GM19238 (cell line): ENCODE measurements around the gene SUPT4H1.

ENCODE experiments used
- DNase-seq: peaks from one replicate; pipeline ENCODE4 v3.0.0; 2011; ENCODE audit warnings: low spot score; ENCODE audit not compliant: insufficient read length

SUPT4H1 gene

GRCh38 chr17:58365185-58365979 lies 13.4 kb upstream of the SUPT4H1 start:
- no peak for DNase-seq

- DNase-seq = no peak
Measured at GRCh38 chr17:58364270-58364942, 12.4 kb upstream of the SUPT4H1 start.

DNA sequence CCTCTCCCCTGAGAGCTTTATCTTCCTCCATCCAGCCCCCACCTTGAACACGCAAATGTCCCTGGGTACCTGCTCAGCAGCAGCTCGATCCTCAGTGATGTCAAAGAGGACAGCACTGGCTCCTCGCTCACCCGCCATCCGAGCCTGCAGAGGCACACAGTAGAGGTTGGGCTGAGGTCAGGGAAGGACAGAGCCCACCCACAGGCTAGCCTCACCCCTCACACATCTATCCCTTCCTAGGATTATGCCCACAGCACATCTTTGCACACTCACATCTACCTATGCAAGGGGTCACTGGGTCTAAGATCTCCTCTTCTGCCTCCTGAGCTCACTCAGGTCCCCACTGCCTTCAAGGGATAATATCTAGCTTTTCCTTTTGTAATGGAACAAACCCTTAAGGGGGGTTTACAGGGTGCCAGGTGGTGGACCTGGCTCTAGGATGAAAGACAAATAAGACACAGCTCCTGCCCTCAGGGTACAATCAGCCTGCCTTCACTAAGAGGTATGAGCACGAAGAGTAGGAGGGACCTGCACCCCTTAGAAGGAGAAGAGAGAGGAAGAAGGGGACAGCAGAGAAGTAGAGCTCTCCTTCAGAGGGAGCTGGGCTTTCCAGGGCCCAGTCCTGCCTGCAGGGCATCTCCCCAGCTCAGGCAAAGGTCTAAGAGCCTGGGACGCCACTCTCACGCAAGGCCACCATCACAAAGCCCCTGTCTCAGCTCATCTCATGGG lies 11.6 kb upstream of the SUPT4H1 start:
- DNase-seq = no peak

GRCh38 chr17:58362368-58363014 lies 10.5 kb upstream of the SUPT4H1 start:
- no peak for DNase-seq

- no peak for DNase-seq
Measured at GRCh38 chr17:58360296-58361063, 8.5 kb upstream of the SUPT4H1 start.

DNA sequence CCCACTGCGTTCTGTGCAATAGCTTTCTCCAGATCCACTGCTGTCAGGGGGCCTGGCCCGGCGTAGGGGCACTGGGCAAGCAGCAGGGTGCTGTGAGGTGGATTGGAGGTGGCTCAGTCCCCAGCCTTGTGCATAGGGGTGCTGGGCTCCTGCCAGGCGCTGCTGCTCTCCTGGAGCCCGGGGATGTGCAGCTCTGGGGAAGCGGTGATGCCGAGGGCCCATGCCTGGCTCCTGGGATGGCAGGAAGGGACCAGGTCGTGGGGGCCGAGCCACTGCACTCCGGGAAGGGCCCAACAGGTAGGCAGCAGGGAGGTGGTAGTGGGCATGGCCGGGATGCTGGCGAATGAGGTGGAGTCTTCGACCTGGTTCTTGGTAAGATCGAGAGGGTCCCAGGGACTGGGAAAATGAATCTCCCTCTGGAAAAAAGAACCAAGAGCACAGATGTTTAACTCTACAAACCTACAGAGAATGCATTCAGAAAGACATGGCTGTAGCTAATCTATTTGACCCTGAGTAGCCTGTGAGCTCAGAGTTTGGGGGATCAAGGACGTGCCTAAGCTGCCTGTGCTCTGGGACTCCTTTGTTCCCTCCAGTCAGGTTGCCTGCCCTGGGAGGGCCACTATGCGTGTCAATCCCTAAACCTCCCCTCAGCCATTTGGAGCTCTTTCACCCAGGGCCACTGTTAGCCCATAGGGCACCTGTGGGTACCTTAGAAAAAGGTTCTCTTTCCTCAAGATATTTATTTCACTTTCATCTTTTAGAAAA lies 6.6 kb upstream of the SUPT4H1 start:
- no peak for DNase-seq

GRCh38 chr17:58357312-58358297 lies 5.6 kb upstream of the SUPT4H1 start:
- no peak for DNase-seq

DNA sequence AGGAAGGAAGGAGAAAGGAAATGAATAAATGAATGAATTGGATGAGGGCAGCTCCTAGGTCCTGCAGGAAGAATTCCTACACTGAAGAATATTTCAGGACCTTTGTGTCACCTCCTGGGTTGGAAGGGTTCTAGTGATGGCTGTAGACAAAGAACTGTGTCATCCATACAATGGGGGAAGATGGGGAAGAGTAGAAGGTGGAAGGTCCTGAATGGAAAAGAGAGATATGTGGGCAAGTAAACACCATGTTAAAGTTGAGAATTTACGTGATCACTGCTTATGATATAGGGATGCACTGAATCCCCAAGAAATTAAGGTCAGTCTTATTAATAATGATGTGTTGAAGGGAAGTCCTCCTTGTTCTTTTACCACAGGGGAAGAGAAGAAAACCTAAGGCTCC lies 4.2 kb upstream of the SUPT4H1 start:
- no peak for DNase-seq

GRCh38 chr17:58354541-58355216 lies 2.7 kb upstream of the SUPT4H1 start:
- DNase-seq = no peak

GRCh38 chr17:58353389-58353825 lies 1.4 kb upstream of the SUPT4H1 start:
- DNase-seq = no peak

- DNase-seq = no peak
Measured at GRCh38 chr17:58352596-58353388, 791 bp upstream of the SUPT4H1 start.

DNA sequence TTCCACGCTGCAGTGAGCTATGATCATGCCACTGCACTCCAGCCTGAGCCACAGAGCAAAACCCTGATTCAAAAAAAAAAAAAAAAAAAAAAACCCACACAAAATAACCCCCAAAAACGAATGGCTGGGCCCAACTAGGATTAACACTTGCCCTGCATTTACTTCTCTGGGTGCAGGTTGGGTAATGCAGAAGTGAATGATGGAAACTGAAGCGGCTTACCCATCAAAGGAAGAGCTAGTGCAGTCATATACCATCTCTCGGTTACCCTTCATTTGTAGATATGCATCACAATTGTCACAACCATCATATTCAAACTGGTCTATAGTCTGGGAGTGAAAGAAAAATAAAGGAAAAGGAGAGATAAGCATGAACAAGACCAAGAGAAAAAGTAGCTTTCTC lies 819 bp downstream of the SUPT4H1 start:
- no peak for DNase-seq

- DNase-seq = no peak
Measured at GRCh38 chr17:58348038-58348437, 4.0 kb downstream of the SUPT4H1 start.

GRCh38 chr17:58345500-58345899 lies 6.5 kb downstream of the SUPT4H1 start:
- DNase-seq = no peak

DNA sequence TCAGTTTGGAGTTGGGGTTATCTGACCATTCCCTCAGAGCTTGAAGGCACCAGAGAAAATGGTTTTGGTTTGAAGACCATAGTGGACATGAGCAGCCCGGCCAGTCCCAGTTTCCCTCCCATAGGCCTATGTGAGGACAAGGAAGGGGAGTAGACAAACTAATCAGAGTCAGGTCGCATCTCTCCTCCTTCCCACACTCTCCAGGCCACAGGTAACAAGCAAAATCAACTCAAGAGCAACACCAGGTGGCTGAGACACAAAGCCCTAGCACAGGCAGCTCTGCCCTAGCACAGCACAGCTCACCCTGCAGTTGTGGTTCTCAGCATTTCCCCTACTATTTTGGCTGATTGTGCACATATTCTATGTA lies 7.2 kb downstream of the SUPT4H1 start:
- no peak for DNase-seq

- DNase-seq = no peak
Measured at GRCh38 chr17:58344047-58344790, 7.8 kb downstream of the SUPT4H1 start.

DNA sequence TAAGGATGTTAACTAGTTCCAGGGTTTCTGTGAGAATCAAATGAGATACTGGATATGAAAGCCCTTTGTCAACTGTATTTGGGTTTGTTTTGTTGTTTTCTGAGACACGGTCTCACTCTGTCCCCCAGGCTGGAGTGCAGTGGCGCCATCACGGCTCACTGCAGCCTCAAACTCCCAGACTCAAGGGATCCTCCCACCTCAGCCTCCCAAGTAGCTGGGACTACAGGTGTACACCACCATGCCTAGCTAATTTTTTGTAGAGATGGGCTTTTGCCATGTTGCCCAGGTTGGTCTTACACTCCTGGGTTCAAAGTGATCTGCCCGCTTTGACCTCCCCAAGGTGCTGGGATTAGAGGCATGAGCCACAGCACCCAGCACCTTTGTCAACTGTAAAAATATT lies 8.9 kb downstream of the SUPT4H1 start:
- no peak for DNase-seq
